GM19468 (cell line): ENCODE measurements around the gene PRKAB2.
"Not testable (repeated sequence)": the region's sequence is repeated elsewhere in the genome, so short reads cannot be mapped to it uniquely, and the experiment has no call there.

ENCODE experiments used
- ATAC-seq: cut with Tn5 transposase; IDR thresholded peaks from one replicate; pipeline ENCODE4 v1.9.1; 2021; ENCODE audit warnings: mild to moderate bottlenecking, moderate library complexity, moderate number of reproducible peaks; ENCODE audit not compliant: unreplicated experiment; ENCODE audit errors: extremely low read depth

The PRKAB2 gene

GRCh38 chr1:147111381-147112130, 60.7 kb downstream of the PRKAB2 start:
- ATAC-seq = no peak

GRCh38 chr1:147110872-147111271, 61.4 kb downstream of the PRKAB2 start:
- ATAC-seq = no peak

GRCh38 chr1:147110434-147110833, 61.8 kb downstream of the PRKAB2 start:
- ATAC-seq = no peak

GRCh38 chr1:147109762-147110161, 62.5 kb downstream of the PRKAB2 start:
- ATAC-seq = no peak

- ATAC-seq = no peak
These were observed 63.2 kb downstream of the PRKAB2 start for GRCh38 chr1:147109041-147109440.

GRCh38 chr1:147106407-147106881, 65.8 kb downstream of the PRKAB2 start:
- not testable (repeated sequence) for ATAC-seq

- ATAC-seq = no peak
These were observed 66.4 kb downstream of the PRKAB2 start for GRCh38 chr1:147105909-147106308.
